Astrocyte (in vitro differentiated cells and primary cell): ENCODE measurements around the gene DNAL1.

Source experiments
- CTCF ChIP-seq: IDR thresholded peaks from 2 replicates; pipeline ENCODE4 v1.5.1; 2011; ENCODE audit warnings: low read depth, mild to moderate bottlenecking, inconsistent platforms, low read length, moderate library complexity; ENCODE audit not compliant: insufficient read depth
- EZH2 ChIP-seq: IDR thresholded peaks from 2 replicates; pipeline ENCODE4 v1.6.1; 2012; ENCODE audit warnings: mild to moderate bottlenecking, low read length, inconsistent platforms; ENCODE audit not compliant: insufficient read depth

GRCh38 chr14:73741876-73742519, 97.2 kb downstream of the DNAL1 start:
- TF ChIP-seq CTCF = no peak
- no peak for TF ChIP-seq EZH2
